Karpas-422 (cell line): ENCODE data around the gene GDAP1L1. TPM values are rescaled to one million over a fixed set of nuclear protein-coding genes. Genes with fewer than 3 reads are reported as not detected.
"Not testable (repeated sequence)": the region's sequence is repeated elsewhere in the genome, so short reads cannot be mapped to it uniquely, and the experiment has no call there.

Experiments used
- DNase-seq: peaks from one replicate; pipeline ENCODE4 v3.0.0-alpha.2; 2015
- H2AFZ ChIP-seq: fragments of 200-600 bp; sonication (generic); 2 replicates; pipeline ENCODE4 v1.6.1; 2014; ENCODE audit warnings: antibody characterized with exemption, low read length, mixed read lengths
- H3K27ac ChIP-seq: fragments of 200-600 bp; sonication (generic); 2 replicates; pipeline ENCODE4 v1.5.1; 2014; ENCODE audit warnings: mild to moderate bottlenecking, low read length, moderate library complexity
- H3K27me3 ChIP-seq: fragments of 200-600 bp; sonication (generic); 2 replicates; pipeline ENCODE4 v1.6.1; 2014; ENCODE audit warnings: low read length, mixed read lengths
- H3K36me3 ChIP-seq: fragments of 200-600 bp; sonication (generic); 2 replicates; pipeline ENCODE4 v1.6.1; 2014; ENCODE audit warnings: low read length, mixed read lengths; ENCODE audit not compliant: insufficient read depth
- H3K4me1 ChIP-seq: fragments of 200-600 bp; sonication (generic); 2 replicates; pipeline ENCODE4 v1.6.1; 2014; ENCODE audit warnings: mild to moderate bottlenecking, low read length, mixed read lengths
- H3K4me2 ChIP-seq: fragments of 200-600 bp; sonication (generic); 2 replicates; pipeline ENCODE4 v1.6.1; 2014; ENCODE audit warnings: low read length, low read depth, mild to moderate bottlenecking; ENCODE audit not compliant: poor library complexity, severe bottlenecking
- H3K4me3 ChIP-seq: fragments of 200-600 bp; sonication (generic); 2 replicates; pipeline ENCODE4 v1.5.1; 2014; ENCODE audit warnings: mild to moderate bottlenecking, antibody characterized with exemption, low read length, mixed read lengths
- H3K79me2 ChIP-seq: fragments of 200-600 bp; sonication (generic); 2 replicates; pipeline ENCODE4 v1.6.1; 2014; ENCODE audit warnings: mild to moderate bottlenecking, low read length, mixed read lengths
- H3K9ac ChIP-seq: fragments of 200-600 bp; sonication (generic); 2 replicates; pipeline ENCODE4 v1.6.0; 2014; ENCODE audit warnings: low read length
- H3K9me2 ChIP-seq: fragments of 200-600 bp; sonication (generic), shearing (Covaris generic); replicated peaks from 2 replicates; pipeline ENCODE4 v1.6.0; 2014; ENCODE audit warnings: mild to moderate bottlenecking, low read length, moderate library complexity; ENCODE audit not compliant: insufficient read depth
- H3K9me3 ChIP-seq: fragments of 300-700, 200-600 bp; sonication (generic); 2 replicates; pipeline ENCODE4 v1.6.1; 2014; ENCODE audit warnings: low read length, mixed read lengths
- H4K20me1 ChIP-seq: fragments of 200-600 bp; sonication (generic); 2 replicates; pipeline ENCODE4 v1.6.1; 2014; ENCODE audit warnings: mild to moderate bottlenecking, antibody characterized with exemption, low read length, low read depth; ENCODE audit not compliant: insufficient read depth
- total RNA-seq: library from RNA; depleted of rRNA; stranded (reverse); fragments of >200 nt; shearing (Covaris generic); gene quantifications from 2 replicates; pipeline ENCODE4 v1.2.3, GENCODE V29; 2014; ENCODE audit warnings: low replicate concordance; rRNA removed

The GDAP1L1 gene
- total RNA-seq, 1 experiment from 2014 or later: 0.89 TPM

- no peak overlapping the region for H3K9ac ChIP-seq
- H3K79me2 ChIP-seq: no peaks in the 10 kb centered on the region
- no peaks in the 10 kb centered on the region for H3K4me1 ChIP-seq
- no peaks in the 10 kb centered on the region for H3K27me3 ChIP-seq
- no peak overlapping the region for H3K4me3 ChIP-seq
- H3K27ac ChIP-seq: no peak overlapping the region
- H3K9me2 ChIP-seq: no peaks in the 10 kb centered on the region
- no peaks in the 10 kb centered on the region for H4K20me1 ChIP-seq
- no peaks in the 10 kb centered on the region for H3K36me3 ChIP-seq
- H2AFZ ChIP-seq: no peak overlapping the region
- no peak overlapping the region for H3K4me2 ChIP-seq
- DNase-seq: no peak
- no peaks in the 10 kb centered on the region for H3K9me3 ChIP-seq
These were observed 79.5 kb downstream of the GDAP1L1 start for GRCh38 chr20:44326391-44327159.

GRCh38 chr20:44327748-44328147 is 80.6 kb downstream of the GDAP1L1 start:
- not testable (repeated sequence) for H3K9ac ChIP-seq, H3K9me2 ChIP-seq, H3K27me3 ChIP-seq, H4K20me1 ChIP-seq, H3K4me2 ChIP-seq, H3K9me3 ChIP-seq, H3K36me3 ChIP-seq, H3K27ac ChIP-seq, H3K4me1 ChIP-seq, H3K79me2 ChIP-seq, DNase-seq, H3K4me3 ChIP-seq, H2AFZ ChIP-seq

- H3K27me3 ChIP-seq: no peaks in the 10 kb centered on the region
- no peaks in the 10 kb centered on the region for H3K4me1 ChIP-seq
- no peaks in the 10 kb centered on the region for H3K9me3 ChIP-seq
- H3K9me2 ChIP-seq: no peaks in the 10 kb centered on the region
- no peaks in the 10 kb centered on the region for H3K79me2 ChIP-seq
- no peaks in the 10 kb centered on the region for H3K36me3 ChIP-seq
- H4K20me1 ChIP-seq: no peaks in the 10 kb centered on the region
- DNase-seq: no peak
- H3K27ac ChIP-seq: no peak overlapping the region
- no peak overlapping the region for H3K9ac ChIP-seq
- H2AFZ ChIP-seq: no peak overlapping the region
- H3K4me2 ChIP-seq: no peak overlapping the region
- H3K4me3 ChIP-seq: no peak overlapping the region
These were observed 81.3 kb downstream of the GDAP1L1 start for GRCh38 chr20:44328428-44328827.

Other genes with a start within 250 kb of the GDAP1L1 start
- not detected in 2 replicates for gene JPH2, start 60.1 kb upstream of the GDAP1L1 start, total RNA-seq
- 18.8 and 19.6 TPM in 2 replicates for gene OSER1, start 36.5 kb upstream of the GDAP1L1 start, total RNA-seq
- gene FITM2, start 63.9 kb downstream of the GDAP1L1 start, total RNA-seq: 0.82 and 3.0 TPM in 2 replicates
- not detected in 2 replicates for gene R3HDML, start 89.7 kb downstream of the GDAP1L1 start, total RNA-seq
- not detected in 2 replicates for gene HNF4A, start 108.4 kb downstream of the GDAP1L1 start, total RNA-seq
- gene TTPAL, start 228.6 kb downstream of the GDAP1L1 start, total RNA-seq: 10.2 and 24.4 TPM in 2 replicates